ENCODE results near the gene STOX1. TPM values are rescaled to one million over a fixed set of nuclear protein-coding genes. Genes with fewer than 3 reads are reported as not detected.

STOX1 gene
- polyA plus RNA-seq, 1 donor from 2014 or later, result 1.2 TPM

- H3K36me3 ChIP-seq (ENCODE audit: insufficient read depth, low read length), result no peaks in the 10 kb centered on the region
- H3K79me2 ChIP-seq (replicated peaks; ENCODE audit: insufficient read depth, low read length), result no peaks in the 10 kb centered on the region
- no peak overlapping the region for H3K27ac ChIP-seq (ENCODE audit: low read length)
- H3K9ac ChIP-seq (ENCODE audit: low read length), result no peak overlapping the region
- no peaks in the 10 kb centered on the region for H3K9me3 ChIP-seq (ENCODE audit: low read length)
- no peaks in the 10 kb centered on the region for H4K20me1 ChIP-seq (ENCODE audit: insufficient read depth)
- H2AFZ ChIP-seq (ENCODE audit: low read depth, low read length), result no peak overlapping the region
- H3K27me3 ChIP-seq (ENCODE audit: insufficient read depth, low read depth, low read length), result no peaks in the 10 kb centered on the region
- no peaks in the 10 kb centered on the region for H3F3A ChIP-seq (ENCODE audit: insufficient read depth, low read length, poor library complexity, severe bottlenecking)
- H3K4me2 ChIP-seq (ENCODE audit: low read length), result no peak overlapping the region
- no peaks in the 10 kb centered on the region for H3K9me2 ChIP-seq (ENCODE audit: insufficient read depth, low read length)
- TF ChIP-seq MXI1 (conservative IDR thresholded peaks at IDR 0.05; ENCODE audit: poor library complexity, severe bottlenecking) (no peak), TAF1 (IDR thresholded peaks at IDR 0.05; ENCODE audit: low read depth) (no peak), EZH2 (IDR thresholded peaks at IDR 0.05; ENCODE audit: borderline replicate concordance, insufficient read depth, low read length, poor library complexity, severe bottlenecking) (no peak)
- H3K4me3 ChIP-seq (ENCODE audit: low read length), result no peak overlapping the region
Observed at GRCh38 chr10:68895041-68895440, 67.7 kb downstream of the STOX1 start.

- Histone ChIP-seq H3K9me3 (ENCODE audit: low read length) (no peaks in the 10 kb centered on the region), H2AFZ (ENCODE audit: low read depth, low read length) (no peak overlapping the region)
Observed at GRCh38 chr10:68897336-68897741, 70.0 kb downstream of the STOX1 start.

More at GRCh38 chr10:68897336-68897741, 70.0 kb downstream of the STOX1 start:
- Histone ChIP-seq H3K4me2 (ENCODE audit: low read length) (no peak overlapping the region), H3K27me3 (ENCODE audit: insufficient read depth, low read depth, low read length) (no peaks in the 10 kb centered on the region), H3F3A (ENCODE audit: insufficient read depth, low read length, poor library complexity, severe bottlenecking) (no peaks in the 10 kb centered on the region), H3K79me2 (replicated peaks; ENCODE audit: insufficient read depth, low read length) (peaks cover 12% of the 10 kb centered on the region), H3K27ac (ENCODE audit: low read length) (no peak overlapping the region), H3K9me2 (ENCODE audit: insufficient read depth, low read length) (no peaks in the 10 kb centered on the region), H3K9ac (ENCODE audit: low read length) (no peak overlapping the region), H3K4me3 (ENCODE audit: low read length) (no peak overlapping the region), H3K36me3 (ENCODE audit: insufficient read depth, low read length) (no peaks in the 10 kb centered on the region), H4K20me1 (ENCODE audit: insufficient read depth) (no peaks in the 10 kb centered on the region)
- TF ChIP-seq TAF1 (IDR thresholded peaks at IDR 0.05; ENCODE audit: low read depth) (no peak), EZH2 (IDR thresholded peaks at IDR 0.05; ENCODE audit: borderline replicate concordance, insufficient read depth, low read length, poor library complexity, severe bottlenecking) (no peak), POLR2AphosphoS5 (IDR thresholded peaks at IDR 0.05) (no peak), RAD21 (conservative IDR thresholded peaks at IDR 0.05) (peak; percentile 85), REST (IDR thresholded peaks at IDR 0.05; ENCODE audit: borderline replicate concordance) (no peak), SMC3 (conservative IDR thresholded peaks at IDR 0.05; ENCODE audit: poor library complexity) (peak; percentile 77), MXI1 (conservative IDR thresholded peaks at IDR 0.05; ENCODE audit: poor library complexity, severe bottlenecking) (no peak), EP300 (conservative IDR thresholded peaks at IDR 0.05; ENCODE audit: poor library complexity, severe bottlenecking) (no peak)
- TF ChIP-seq, protein P1, sequence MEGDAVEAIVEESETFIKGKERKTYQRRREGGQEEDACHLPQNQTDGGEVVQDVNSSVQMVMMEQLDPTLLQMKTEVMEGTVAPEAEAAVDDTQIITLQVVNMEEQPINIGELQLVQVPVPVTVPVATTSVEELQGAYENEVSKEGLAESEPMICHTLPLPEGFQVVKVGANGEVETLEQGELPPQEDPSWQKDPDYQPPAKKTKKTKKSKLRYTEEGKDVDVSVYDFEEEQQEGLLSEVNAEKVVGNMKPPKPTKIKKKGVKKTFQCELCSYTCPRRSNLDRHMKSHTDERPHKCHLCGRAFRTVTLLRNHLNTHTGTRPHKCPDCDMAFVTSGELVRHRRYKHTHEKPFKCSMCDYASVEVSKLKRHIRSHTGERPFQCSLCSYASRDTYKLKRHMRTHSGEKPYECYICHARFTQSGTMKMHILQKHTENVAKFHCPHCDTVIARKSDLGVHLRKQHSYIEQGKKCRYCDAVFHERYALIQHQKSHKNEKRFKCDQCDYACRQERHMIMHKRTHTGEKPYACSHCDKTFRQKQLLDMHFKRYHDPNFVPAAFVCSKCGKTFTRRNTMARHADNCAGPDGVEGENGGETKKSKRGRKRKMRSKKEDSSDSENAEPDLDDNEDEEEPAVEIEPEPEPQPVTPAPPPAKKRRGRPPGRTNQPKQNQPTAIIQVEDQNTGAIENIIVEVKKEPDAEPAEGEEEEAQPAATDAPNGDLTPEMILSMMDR (IDR thresholded peaks at IDR 0.05; ENCODE audit: poor library complexity, severe bottlenecking), result peak; percentile 76

All from neural cell (in vitro differentiated cells).